Measurements from ENCODE around the gene PCNX3.

- no peak for TF ChIP-seq CTCF (IDR thresholded peaks at IDR 0.05)
- TF ChIP-seq POLR2A (IDR thresholded peaks at IDR 0.05), result no peak
These were observed 1.7 kb downstream of the PCNX3 start for GRCh38 chr11:65617136-65617850.
